ENCODE results near the gene ZNF235. TPM values are rescaled to one million over a fixed set of nuclear protein-coding genes. Genes with fewer than 3 reads are reported as not detected.
"Not testable (repeated sequence)": the region's sequence is repeated elsewhere in the genome, so short reads cannot be mapped to it uniquely, and the experiment has no call there.

The ZNF235 gene
- total and polyA plus RNA-seq, 2 experiments from 2014 or later = 2.1 to 2.6 TPM

DNA sequence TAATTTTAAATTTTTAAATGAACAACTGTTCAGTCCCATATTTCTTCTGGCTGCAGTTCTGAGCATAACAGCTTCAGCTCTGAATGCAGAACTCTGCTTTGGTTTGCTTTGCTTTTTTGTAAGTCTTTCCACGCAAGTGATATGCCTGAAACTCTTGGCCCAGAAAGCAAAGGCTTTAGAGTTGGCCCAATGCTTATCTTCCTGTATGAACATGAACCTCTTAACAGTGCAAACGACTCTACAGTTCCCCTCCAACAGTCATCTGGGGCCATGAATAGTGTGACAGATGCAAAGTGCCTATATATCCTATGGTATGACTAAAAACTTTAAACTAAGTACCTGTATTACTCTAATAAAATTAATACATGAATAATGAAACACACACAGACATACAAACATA is 37.0 kb upstream of the ZNF235 start:
- H3K9ac ChIP-seq = no peak overlapping the region
- no peaks in the 10 kb centered on the region for H3K27me3 ChIP-seq (replicated peaks; ENCODE audit: insufficient read depth)
- H3K4me2 ChIP-seq (ENCODE audit: unreplicated experiment) = no peak overlapping the region
- H4K20me1 ChIP-seq (ENCODE audit: insufficient read depth) = no peaks in the 10 kb centered on the region
- H3F3A ChIP-seq (ENCODE audit: insufficient read depth) = no peaks in the 10 kb centered on the region
- TF ChIP-seq EZH2phosphoT487 (IDR thresholded peaks at IDR 0.05; ENCODE audit: insufficient read depth, low read depth) (no peak), EZH2 (IDR thresholded peaks at IDR 0.05; ENCODE audit: insufficient read depth, poor library complexity, severe bottlenecking) (no peak)
- in situ Hi-C loops (cut with MboI) = no loop called here
- 97 to 98% methylated on average over 2 of the region's 2 CpGs for WGBS, 2 experiments (ENCODE audit: low coverage in 1 of 2, low lambda C conversion rate in 2 of 2, missing lambda C conversion rate in 2 of 2)
- no peaks in the 10 kb centered on the region for H3K9me3 ChIP-seq (ENCODE audit: low read depth)
- no peak overlapping the region for H2AFZ ChIP-seq
- DNase-seq = no peak
- no peak overlapping the region for H3K27ac ChIP-seq
- no peak overlapping the region for H3K4me3 ChIP-seq
- H3K9me2 ChIP-seq (ENCODE audit: insufficient read depth) = no peaks in the 10 kb centered on the region
- H3K4me1 ChIP-seq (ENCODE audit: insufficient read depth) = no peaks in the 10 kb centered on the region
- peaks cover 12% of the 10 kb centered on the region for H3K36me3 ChIP-seq (ENCODE audit: low read depth)
- peaks cover 32% of the 10 kb centered on the region for H3K79me2 ChIP-seq (ENCODE audit: insufficient read depth)

DNA sequence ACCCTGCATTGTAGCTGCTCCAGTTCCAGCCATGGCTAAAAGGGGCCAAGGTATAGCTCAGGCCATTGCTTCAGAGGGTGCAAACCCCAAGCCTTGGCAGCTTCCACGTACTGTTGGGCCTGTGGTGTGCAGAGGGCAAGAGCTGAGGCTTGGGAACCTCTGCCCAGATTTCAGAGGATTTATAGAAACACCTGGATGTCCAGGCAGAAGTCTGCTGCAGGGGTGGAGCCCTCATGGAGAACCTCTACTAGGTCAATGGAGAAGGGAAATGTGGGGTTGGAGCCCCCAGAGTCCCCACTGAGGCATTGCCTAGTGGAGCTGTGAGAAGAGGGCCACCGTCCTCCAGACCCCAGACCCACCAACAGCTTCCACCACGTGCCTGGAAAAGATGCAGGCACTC is 29.8 kb upstream of the ZNF235 start:
- 63 to 67% methylated on average over 3 of the region's 3 CpGs for WGBS, 2 experiments (ENCODE audit: low coverage in 1 of 2, low lambda C conversion rate in 2 of 2, missing lambda C conversion rate in 2 of 2)
- H3K9ac ChIP-seq; H3K27ac ChIP-seq; H3K79me2 ChIP-seq (ENCODE audit: insufficient read depth); H2AFZ ChIP-seq; H3K9me3 ChIP-seq (ENCODE audit: low read depth); in situ Hi-C loops (cut with MboI); H3K4me2 ChIP-seq (ENCODE audit: unreplicated experiment); H3K4me3 ChIP-seq; H3F3A ChIP-seq (ENCODE audit: insufficient read depth); H3K27me3 ChIP-seq (replicated peaks; ENCODE audit: insufficient read depth); H3K4me1 ChIP-seq (ENCODE audit: insufficient read depth); DNase-seq; H3K9me2 ChIP-seq (ENCODE audit: insufficient read depth); H4K20me1 ChIP-seq (ENCODE audit: insufficient read depth): not testable (repeated sequence)
- peaks cover 65% of the 10 kb centered on the region for H3K36me3 ChIP-seq (ENCODE audit: low read depth)

DNA sequence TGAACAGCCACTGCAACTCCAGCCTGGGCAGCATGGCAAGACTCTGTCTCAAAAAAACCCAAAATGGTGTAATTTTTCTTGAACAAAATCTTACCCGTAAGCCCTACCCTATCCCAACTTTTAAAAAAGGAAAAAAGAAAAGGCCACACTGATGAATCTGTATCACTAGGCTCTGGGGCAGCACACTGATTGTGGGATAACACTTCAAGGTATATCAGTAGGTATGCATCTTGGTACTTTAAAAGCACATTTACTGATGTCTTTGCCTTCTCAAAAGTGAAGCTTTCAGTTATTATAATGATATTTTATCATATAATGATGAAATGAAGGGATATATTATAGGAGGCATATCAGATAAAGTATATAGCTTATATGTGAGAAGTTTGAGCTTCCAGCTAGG is 27.3 kb upstream of the ZNF235 start:
- H3K9me3 ChIP-seq (ENCODE audit: low read depth) = no peaks in the 10 kb centered on the region
- WGBS, 2 experiments (ENCODE audit: low coverage in 1 of 2, low lambda C conversion rate in 2 of 2, missing lambda C conversion rate in 2 of 2) = 94 to 100% methylated on average over 1 of the region's 1 CpG
- no peak for TF ChIP-seq EZH2 (IDR thresholded peaks at IDR 0.05; ENCODE audit: insufficient read depth, poor library complexity, severe bottlenecking)
- no peak for TF ChIP-seq EZH2phosphoT487 (IDR thresholded peaks at IDR 0.05; ENCODE audit: insufficient read depth, low read depth)
- H2AFZ ChIP-seq = no peak overlapping the region
- H3K36me3 ChIP-seq (ENCODE audit: low read depth) = peaks cover 83% of the 10 kb centered on the region
- no peak overlapping the region for H3K4me3 ChIP-seq
- in situ Hi-C loops (cut with MboI) = no loop called here
- no peaks in the 10 kb centered on the region for H3K27me3 ChIP-seq (replicated peaks; ENCODE audit: insufficient read depth)
- no peaks in the 10 kb centered on the region for H4K20me1 ChIP-seq (ENCODE audit: insufficient read depth)
- no peaks in the 10 kb centered on the region for H3F3A ChIP-seq (ENCODE audit: insufficient read depth)
- no peaks in the 10 kb centered on the region for H3K9me2 ChIP-seq (ENCODE audit: insufficient read depth)
- no peak overlapping the region for H3K4me2 ChIP-seq (ENCODE audit: unreplicated experiment)
- no peaks in the 10 kb centered on the region for H3K79me2 ChIP-seq (ENCODE audit: insufficient read depth)
- H3K27ac ChIP-seq = no peak overlapping the region
- no peaks in the 10 kb centered on the region for H3K4me1 ChIP-seq (ENCODE audit: insufficient read depth)
- DNase-seq = no peak
- no peak overlapping the region for H3K9ac ChIP-seq

DNA sequence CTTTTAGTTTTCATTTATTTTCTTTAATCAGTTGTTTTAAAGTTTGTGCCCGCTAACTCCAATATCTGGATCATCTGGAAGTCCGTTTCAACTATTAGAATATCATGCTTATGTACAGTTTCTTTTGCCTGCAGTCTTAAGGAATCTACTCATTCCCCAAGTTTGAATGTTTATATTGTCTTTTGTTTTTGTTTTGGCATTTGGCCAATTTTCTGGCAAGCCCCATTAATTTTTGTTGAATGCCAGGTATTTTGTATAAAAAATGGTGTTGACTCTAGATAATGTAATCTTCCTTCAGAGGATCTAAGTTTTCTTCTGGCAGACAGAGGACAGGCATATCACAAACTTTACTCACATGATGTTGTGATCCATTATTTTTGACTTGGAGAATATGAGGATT is 11.1 kb upstream of the ZNF235 start:
- no peak for DNase-seq

DNA sequence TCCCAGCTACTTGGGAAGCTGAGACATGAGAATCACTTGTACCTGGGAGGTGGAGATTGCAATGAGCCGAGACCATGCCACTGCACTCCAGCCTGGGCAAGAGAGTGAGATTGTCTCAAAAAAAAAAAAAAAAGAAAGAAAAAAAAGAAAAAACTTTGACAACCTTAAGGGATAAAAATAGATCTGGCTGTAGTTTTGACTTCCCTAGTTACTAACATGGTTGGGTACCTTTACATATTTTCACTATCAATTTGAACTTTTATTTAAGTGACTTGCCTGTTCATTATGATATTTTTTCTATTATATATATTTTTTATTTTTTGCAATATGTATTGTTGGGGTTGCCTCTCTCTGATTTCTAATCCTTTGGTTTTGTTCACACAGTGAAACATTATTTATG is 8.4 kb upstream of the ZNF235 start:
- Histone ChIP-seq H3K9ac (no peak overlapping the region), H3K36me3 (ENCODE audit: low read depth) (no peaks in the 10 kb centered on the region), H3K4me1 (ENCODE audit: insufficient read depth) (0 out of 2 replicates have a peak, but pooled peaks cover 2% of the 10 kb centered on the region), H2AFZ (no peak overlapping the region), H3K9me2 (ENCODE audit: insufficient read depth) (no peaks in the 10 kb centered on the region), H3K27ac (no peak overlapping the region), H3K79me2 (ENCODE audit: insufficient read depth) (no peaks in the 10 kb centered on the region), H4K20me1 (ENCODE audit: insufficient read depth) (no peaks in the 10 kb centered on the region), H3K27me3 (replicated peaks; ENCODE audit: insufficient read depth) (no peaks in the 10 kb centered on the region), H3K4me3 (no peak overlapping the region), H3K9me3 (ENCODE audit: low read depth) (peaks cover 4% of the 10 kb centered on the region), H3F3A (ENCODE audit: insufficient read depth) (peaks cover 6% of the 10 kb centered on the region; the same call in 1 of the 2 replicates), H3K4me2 (ENCODE audit: unreplicated experiment) (no peak overlapping the region)
- no peak for DNase-seq
- no peak for TF ChIP-seq EZH2 (IDR thresholded peaks at IDR 0.05; ENCODE audit: insufficient read depth, poor library complexity, severe bottlenecking)
- 87 to 100% methylated on average over 1 of the region's 1 CpG for WGBS, 2 experiments (ENCODE audit: low coverage in 1 of 2, low lambda C conversion rate in 2 of 2, missing lambda C conversion rate in 2 of 2)
- in situ Hi-C loops (cut with MboI) = no loop called here

More for the DNA sequence above, 11.1 kb upstream of the ZNF235 start:
- no peaks in the 10 kb centered on the region for H3K27me3 ChIP-seq (replicated peaks; ENCODE audit: insufficient read depth)
- H4K20me1 ChIP-seq (ENCODE audit: insufficient read depth) = no peaks in the 10 kb centered on the region
- in situ Hi-C loops (cut with MboI) = no loop called here
- H3F3A ChIP-seq (ENCODE audit: insufficient read depth) = no peaks in the 10 kb centered on the region
- no peak overlapping the region for H2AFZ ChIP-seq
- no peaks in the 10 kb centered on the region for H3K79me2 ChIP-seq (ENCODE audit: insufficient read depth)
- TF ChIP-seq EZH2 (IDR thresholded peaks at IDR 0.05; ENCODE audit: insufficient read depth, poor library complexity, severe bottlenecking) = no peak
- TF ChIP-seq EZH2phosphoT487 (IDR thresholded peaks at IDR 0.05; ENCODE audit: insufficient read depth, low read depth) = no peak
- no peaks in the 10 kb centered on the region for H3K9me2 ChIP-seq (ENCODE audit: insufficient read depth)
- no peak overlapping the region for H3K27ac ChIP-seq
- peaks cover 4% of the 10 kb centered on the region for H3K9me3 ChIP-seq (ENCODE audit: low read depth)
- H3K4me3 ChIP-seq = no peak overlapping the region
- no peaks in the 10 kb centered on the region for H3K36me3 ChIP-seq (ENCODE audit: low read depth)
- H3K9ac ChIP-seq = no peak overlapping the region
- no peaks in the 10 kb centered on the region for H3K4me1 ChIP-seq (ENCODE audit: insufficient read depth)
- WGBS, 2 experiments (ENCODE audit: low coverage in 1 of 2, low lambda C conversion rate in 2 of 2, missing lambda C conversion rate in 2 of 2) = 98% methylated on average over 2 of the region's 2 CpGs
- H3K4me2 ChIP-seq (ENCODE audit: unreplicated experiment) = no peak overlapping the region
